ENCODE data around the gene SHC4. TPM values are rescaled to one million over a fixed set of nuclear protein-coding genes. Genes with fewer than 3 reads are reported as not detected.
A peak's percentile ranks its signal among the peaks of the same experiment; 100 is the strongest.

The SHC4 gene
- total and polyA plus RNA-seq, 9 of the 15 experiments (the other 6 are each of a cell fraction or from before 2014, with no cell fraction given), result 0.43 to 1.2 (median 0.67) TPM

- TF ChIP-seq CHAMP1 (IDR thresholded peaks at IDR 0.05) (no peak), THAP12 (CRISPR knock-in tag; IDR thresholded peaks at IDR 0.05) (no peak), ZKSCAN8 (CRISPR knock-in tag; IDR thresholded peaks at IDR 0.05) (no peak), MBD1 (CRISPR knock-in tag; IDR thresholded peaks at IDR 0.05) (no peak), ZNF324 (CRISPR knock-in tag; IDR thresholded peaks at IDR 0.05) (no peak), MEF2D (tag; conservative IDR thresholded peaks at IDR 0.05; ENCODE audit: low read depth) (no peak), MTA1 (IDR thresholded peaks at IDR 0.05; ENCODE audit: borderline replicate concordance) (no peak), ATF1 (CRISPR knock-in tag; IDR thresholded peaks at IDR 0.05) (no peak), ATF1 (tag; IDR thresholded peaks at IDR 0.05) (no peak), MAFK (IDR thresholded peaks at IDR 0.05; ENCODE audit: low read length) (0 out of 2 replicates have a peak, but pooled peaks have one; percentile 11), RBM15 (IDR thresholded peaks at IDR 0.05; ENCODE audit: insufficient read depth, low read length) (no peak), ZEB2 (IDR thresholded peaks at IDR 0.05) (0 out of 2 replicates have a peak, but pooled peaks have one; percentile 47), CBFA2T3 (IDR thresholded peaks at IDR 0.05) (peak; percentile 76), PATZ1 (CRISPR knock-in tag; IDR thresholded peaks at IDR 0.05; ENCODE audit: borderline replicate concordance) (no peak), POLR3G (IDR thresholded peaks at IDR 0.05; ENCODE audit: extremely low read depth, insufficient read length, insufficient replicate concordance) (no peak), TGIF2 (CRISPR knock-in tag; IDR thresholded peaks at IDR 0.05) (no peak), ZNF232 (CRISPR knock-in tag; IDR thresholded peaks at IDR 0.05) (no peak), ETV6 (IDR thresholded peaks at IDR 0.05; ENCODE audit: borderline replicate concordance in 1 of 2, low read depth in 2 of 2, low read length in 1 of 2) (no peak), ETV6 (CRISPR knock-in tag; IDR thresholded peaks at IDR 0.05; ENCODE audit: borderline replicate concordance) (no peak), ZNF274 (IDR thresholded peaks at IDR 0.05; ENCODE audit: borderline replicate concordance, low read depth, low read length) (no peak), ZNF146 (CRISPR knock-in tag; IDR thresholded peaks at IDR 0.05; ENCODE audit: unreplicated experiment) (no peak)
Observed at GRCh38 chr15:48946074-48946839, 17.5 kb downstream of the SHC4 start (continued).

Measured in K562 (cell line).